ENCODE data around the gene PPARA. TPM values are rescaled to one million over a fixed set of nuclear protein-coding genes. Genes with fewer than 3 reads are reported as not detected.

Gene PPARA
- total RNA-seq, result 21.8 and 22.1 TPM in 2 replicates

GRCh38 chr22:46150034-46150654 is at the start of gene PPARA:
PPARA (plus strand) TSS chr22:46150526; CDS start chr22:46198384, 47,858 bp downstream.
- H3K27ac ChIP-seq (ENCODE audit: low read depth, low read length), result peak within 1 kb of the TSS; percentile 33
- peak; percentile 100 for DNase-seq (ENCODE audit: insufficient read length, low spot score, missing footprints)
- H3K9me3 ChIP-seq (ENCODE audit: low read depth, low read length), result no peaks in the 10 kb centered on the region
- H3K4me1 ChIP-seq (ENCODE audit: insufficient read depth, low read length), result peaks cover 4% of the 10 kb centered on the region
- peaks cover 7% of the 10 kb centered on the region for H3K36me3 ChIP-seq (ENCODE audit: insufficient read depth, low read length)
- peak within 1 kb of the TSS; percentile 85 for H3K4me3 ChIP-seq (ENCODE audit: insufficient read depth, low read length)
- H3K79me2 ChIP-seq (ENCODE audit: insufficient read depth, low read length), result peaks cover 8% of the 10 kb centered on the region
- H2AFZ ChIP-seq (ENCODE audit: low read length), result peak within 1 kb of the TSS; percentile 85
- TF ChIP-seq CTCF (IDR thresholded peaks at IDR 0.05; ENCODE audit: extremely low read depth, low read depth, low read length), result no peak
- peaks cover 8% of the 10 kb centered on the region for H4K20me1 ChIP-seq (ENCODE audit: insufficient read depth, low read length)
- H3K27me3 ChIP-seq (ENCODE audit: insufficient read depth, low read length), result peaks cover 22% of the 10 kb centered on the region
- peak within 1 kb of the TSS; percentile 90 for H3K4me2 ChIP-seq (ENCODE audit: insufficient read depth, low read length)

GRCh38 chr22:46102159-46102558 is 48.2 kb upstream of the PPARA start:
- Histone ChIP-seq H3K9me3 (ENCODE audit: low read depth, low read length) (no peaks in the 10 kb centered on the region), H3K27me3 (ENCODE audit: insufficient read depth, low read length) (no peaks in the 10 kb centered on the region), H2AFZ (ENCODE audit: low read length) (no peak overlapping the region), H3K36me3 (ENCODE audit: insufficient read depth, low read length) (peaks cover 99% of the 10 kb centered on the region), H3K27ac (ENCODE audit: low read depth, low read length) (peak overlapping the region; percentile 64), H3K4me1 (ENCODE audit: insufficient read depth, low read length) (peaks cover 80% of the 10 kb centered on the region), H3K4me2 (ENCODE audit: insufficient read depth, low read length) (no peak overlapping the region), H4K20me1 (ENCODE audit: insufficient read depth, low read length) (peaks cover 95% of the 10 kb centered on the region), H3K79me2 (ENCODE audit: insufficient read depth, low read length) (peaks cover 99% of the 10 kb centered on the region), H3K4me3 (ENCODE audit: insufficient read depth, low read length) (no peak overlapping the region)
- TF ChIP-seq CTCF (IDR thresholded peaks at IDR 0.05; ENCODE audit: extremely low read depth, low read depth, low read length), result no peak
- DNase-seq (ENCODE audit: insufficient read length, low spot score, missing footprints), result no peak

- H4K20me1 ChIP-seq (ENCODE audit: insufficient read depth, low read length), result peaks cover 95% of the 10 kb centered on the region
- H3K27me3 ChIP-seq (ENCODE audit: insufficient read depth, low read length), result no peaks in the 10 kb centered on the region
- peak overlapping the region; percentile 64 for H3K27ac ChIP-seq (ENCODE audit: low read depth, low read length)
- no peak for TF ChIP-seq CTCF (IDR thresholded peaks at IDR 0.05; ENCODE audit: extremely low read depth, low read depth, low read length)
- H3K79me2 ChIP-seq (ENCODE audit: insufficient read depth, low read length), result peaks cover 99% of the 10 kb centered on the region
- H3K4me3 ChIP-seq (ENCODE audit: insufficient read depth, low read length), result no peak overlapping the region
- no peak for DNase-seq (ENCODE audit: insufficient read length, low spot score, missing footprints)
- no peak overlapping the region for H3K4me2 ChIP-seq (ENCODE audit: insufficient read depth, low read length)
- H2AFZ ChIP-seq (ENCODE audit: low read length), result no peak overlapping the region
- peaks cover 99% of the 10 kb centered on the region for H3K36me3 ChIP-seq (ENCODE audit: insufficient read depth, low read length)
- no peaks in the 10 kb centered on the region for H3K9me3 ChIP-seq (ENCODE audit: low read depth, low read length)
- H3K4me1 ChIP-seq (ENCODE audit: insufficient read depth, low read length), result peaks cover 79% of the 10 kb centered on the region
These were observed 47.6 kb upstream of the PPARA start for GRCh38 chr22:46102752-46103151.

- Histone ChIP-seq H3K27ac (ENCODE audit: low read depth, low read length) (peak overlapping the region; percentile 64), H4K20me1 (ENCODE audit: insufficient read depth, low read length) (peaks cover 95% of the 10 kb centered on the region)
- no peak for TF ChIP-seq CTCF (IDR thresholded peaks at IDR 0.05; ENCODE audit: extremely low read depth, low read depth, low read length)
These were observed 47.1 kb upstream of the PPARA start for GRCh38 chr22:46103181-46103580.

More at GRCh38 chr22:46103181-46103580, 47.1 kb upstream of the PPARA start:
- Histone ChIP-seq H3K9me3 (ENCODE audit: low read depth, low read length) (no peaks in the 10 kb centered on the region), H3K4me3 (ENCODE audit: insufficient read depth, low read length) (no peak overlapping the region), H3K36me3 (ENCODE audit: insufficient read depth, low read length) (peaks cover 98% of the 10 kb centered on the region), H3K27me3 (ENCODE audit: insufficient read depth, low read length) (no peaks in the 10 kb centered on the region), H2AFZ (ENCODE audit: low read length) (no peak overlapping the region), H3K4me1 (ENCODE audit: insufficient read depth, low read length) (peaks cover 75% of the 10 kb centered on the region), H3K4me2 (ENCODE audit: insufficient read depth, low read length) (no peak overlapping the region), H3K79me2 (ENCODE audit: insufficient read depth, low read length) (peaks cover 98% of the 10 kb centered on the region)
- DNase-seq (ENCODE audit: insufficient read length, low spot score, missing footprints), result no peak

Data from osteoblast (primary cell).